Natural killer cell (primary cell): ENCODE data around the gene KRT15. TPM values are rescaled to one million over a fixed set of nuclear protein-coding genes. Genes with fewer than 3 reads are reported as not detected.

ENCODE experiments used
- ATAC-seq, 3 donors: fragments of 150-1000 bp in 2 of 3; fragments of 200-7000 bp in 1 of 3; cut with Tn5 transposase; 1 replicate in 1 of 3; 2 replicates in 2 of 3; pipeline ENCODE4 v1.10.0; 2021; ENCODE audit warnings: mild to moderate bottlenecking in 2 of 3, moderate library complexity in 2 of 3
- DNase-seq, 2 donors: peaks; one replicate each; pipeline versions ENCODE4 v3.0.0 to v3.0.0-alpha.2; 2013 to 2021; ENCODE audit warnings: mixed read lengths in 1 of 2
- H3K27ac ChIP-seq: one replicate; pipeline ENCODE4 v1.5.1; 2013; ENCODE audit warnings: mild to moderate bottlenecking, low read length
- H3K27me3 ChIP-seq: one replicate; pipeline ENCODE4 v1.6.1; 2013; ENCODE audit warnings: low read length; ENCODE audit not compliant: control insufficient read depth, insufficient read depth
- H3K36me3 ChIP-seq: one replicate; pipeline ENCODE4 v1.6.1; 2013; ENCODE audit warnings: low read length; ENCODE audit not compliant: control insufficient read depth, insufficient read depth
- H3K4me1 ChIP-seq: one replicate; pipeline ENCODE4 v1.6.1; 2013; ENCODE audit warnings: low read length; ENCODE audit not compliant: control insufficient read depth, insufficient read depth
- H3K4me3 ChIP-seq: one replicate; pipeline ENCODE4 v1.5.1; 2013; ENCODE audit warnings: low read length
- H3K9me3 ChIP-seq: one replicate; pipeline ENCODE4 v1.6.1; 2013; ENCODE audit warnings: low read length; ENCODE audit not compliant: control insufficient read depth, insufficient read depth
- H3K27ac Mint-ChIP-seq, 2 donors: one replicate each; pipeline ENCODE4 v1.8.0; 2022; ENCODE audit warnings: mild to moderate bottlenecking in 2 of 2, mixed read lengths in 2 of 2, moderate library complexity in 1 of 2
- H3K27me3 Mint-ChIP-seq, 2 donors: one replicate each; pipeline ENCODE4 v1.8.0; 2022; ENCODE audit warnings: low read depth in 2 of 2, mixed read lengths in 2 of 2
- H3K36me3 Mint-ChIP-seq: one replicate; pipeline ENCODE4 v1.8.0; 2022; ENCODE audit warnings: mixed read lengths
- H3K4me1 Mint-ChIP-seq, 2 donors: one replicate each; pipeline ENCODE4 v1.8.0; 2022; ENCODE audit warnings: mixed read lengths in 2 of 2
- H3K4me3 Mint-ChIP-seq: one replicate; pipeline ENCODE4 v1.8.0; 2022; ENCODE audit warnings: mild to moderate bottlenecking, moderate library complexity, mixed read lengths
- H3K9me3 Mint-ChIP-seq, 2 donors: one replicate each; pipeline ENCODE4 v1.8.0; 2022; ENCODE audit warnings: mixed read lengths in 2 of 2
- CTCF ChIP-seq: fragments of 200-600 bp; IDR thresholded peaks from one replicate; pipeline ENCODE4 v1.8.0; 2022; ENCODE audit warnings: antibody characterized with exemption
- WGBS: methylation state at CpG from one replicate; pipeline ENCODE4 v1.1.7; 2013; ENCODE audit warnings: missing lambda C conversion rate; ENCODE audit not compliant: insufficient coverage; 5-methylcytosine and 5-hydroxymethylcytosine counted together
- intact Hi-C: fragments of 100-400 bp; cut with micrococcal nuclease; formaldehyde crosslinking; loops from one replicate; pipeline ENCODE4 v1.14.2; 2022
- total RNA-seq, 4 donors: library from RNA; stranded (reverse); fragments of 120-200 nt in 1 of 4; gene quantifications; one replicate each; pipeline versions ENCODE4 v1.2.3 to v1.2.4, GENCODE V29; 2013 to 2022

KRT15 gene
- total RNA-seq, 3 donors from 2014 or later (not counting 1 experiment from before 2014, with no cell fraction given): not detected

DNA sequence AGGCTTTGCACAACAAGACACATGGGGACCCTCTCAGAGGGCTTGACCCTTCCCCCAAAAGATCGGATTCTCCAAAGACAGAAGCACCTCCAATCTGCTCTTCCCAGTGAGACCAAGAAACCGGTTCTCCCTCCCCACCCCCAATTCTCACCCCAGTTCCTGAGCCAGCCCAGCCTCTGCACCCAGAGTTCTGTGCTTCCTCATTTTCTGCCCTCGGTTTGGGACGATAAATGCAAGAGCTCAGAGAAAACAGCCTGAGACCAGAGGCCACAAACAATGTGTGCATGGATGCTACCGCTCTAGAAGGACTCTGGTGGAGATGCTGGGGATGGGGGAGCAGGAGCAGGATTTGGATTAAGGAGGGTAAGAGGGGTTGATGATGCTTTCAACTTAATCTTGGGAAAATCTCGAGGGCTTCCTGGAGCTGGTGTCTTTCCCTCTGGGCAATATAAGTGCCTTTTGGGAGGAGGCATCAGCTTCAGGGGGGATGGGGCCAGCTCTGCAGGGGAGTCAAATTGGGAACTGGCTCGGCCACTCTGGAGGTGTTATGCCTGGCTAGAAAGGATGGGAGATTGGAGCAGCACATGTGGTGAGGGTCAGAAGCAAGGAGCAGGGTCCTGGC lies 6.0 kb downstream of the KRT15 start:
- H3K27me3 Mint-ChIP-seq: no peaks in the 10 kb centered on the region
- no peak overlapping the region for H3K4me3 Mint-ChIP-seq
- no peaks in the 10 kb centered on the region for H3K4me1 Mint-ChIP-seq
- ATAC-seq: no peak
- Histone ChIP-seq H3K4me3 (no peak overlapping the region), H3K27ac (no peak overlapping the region), H3K27me3 (no peaks in the 10 kb centered on the region), H3K9me3 (no peaks in the 10 kb centered on the region), H3K4me1 (peaks cover 5% of the 10 kb centered on the region), H3K36me3 (no peaks in the 10 kb centered on the region)
- no peaks in the 10 kb centered on the region for H3K36me3 Mint-ChIP-seq
- no peak for DNase-seq
- H3K27ac Mint-ChIP-seq: no peak overlapping the region
- intact Hi-C loops: no loop called here
- no peaks in the 10 kb centered on the region for H3K9me3 Mint-ChIP-seq
- WGBS: 20% methylated on average over 7 of the region's 7 CpGs
- TF ChIP-seq CTCF: no peak

DNA sequence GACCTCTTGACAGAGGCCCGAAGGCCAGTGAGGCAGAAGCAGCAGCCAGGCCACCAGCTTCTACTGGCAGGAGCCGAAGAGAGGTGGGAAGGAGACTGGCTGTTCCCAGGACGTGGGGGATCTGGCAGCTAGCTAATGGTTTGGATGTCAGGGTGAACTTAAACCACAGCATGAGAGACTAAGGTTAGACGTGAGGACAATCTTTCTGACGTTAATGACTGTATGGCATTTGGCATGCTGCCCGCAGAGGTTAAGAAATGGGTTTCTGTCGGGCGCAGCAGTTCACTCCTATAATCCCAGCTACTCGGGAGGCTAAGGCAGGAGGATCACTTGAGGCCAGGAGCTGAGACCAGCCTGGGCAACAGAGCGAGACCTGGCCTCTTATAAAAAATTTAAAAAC lies 7.0 kb downstream of the KRT15 start:
- ATAC-seq: no peak
- WGBS: 88% methylated on average over 10 of the region's 10 CpGs
- Histone ChIP-seq H3K9me3 (no peaks in the 10 kb centered on the region), H3K36me3 (no peaks in the 10 kb centered on the region), H3K27me3 (no peaks in the 10 kb centered on the region), H3K27ac (no peak overlapping the region), H3K4me1 (peaks cover 5% of the 10 kb centered on the region), H3K4me3 (no peak overlapping the region)
- TF ChIP-seq CTCF: no peak
- H3K9me3 Mint-ChIP-seq: no peaks in the 10 kb centered on the region
- no peaks in the 10 kb centered on the region for H3K4me1 Mint-ChIP-seq
- DNase-seq: no peak
- no peaks in the 10 kb centered on the region for H3K27me3 Mint-ChIP-seq
- H3K27ac Mint-ChIP-seq: no peak overlapping the region
- H3K36me3 Mint-ChIP-seq: no peaks in the 10 kb centered on the region
- intact Hi-C loops: no loop called here
- no peak overlapping the region for H3K4me3 Mint-ChIP-seq

GRCh38 chr17:41511116-41511515 lies 7.6 kb downstream of the KRT15 start:
- H3K27ac ChIP-seq: no peak overlapping the region
- no peak for TF ChIP-seq CTCF
- H3K36me3 ChIP-seq: no peaks in the 10 kb centered on the region
- H3K4me1 ChIP-seq: peaks cover 5% of the 10 kb centered on the region
- DNase-seq (no peak), ATAC-seq (no peak)
- Mint-ChIP-seq H3K36me3 (no peaks in the 10 kb centered on the region), H3K4me3 (no peak overlapping the region), H3K27me3 (no peaks in the 10 kb centered on the region), H3K9me3 (no peaks in the 10 kb centered on the region), H3K27ac (no peak overlapping the region), H3K4me1 (no peaks in the 10 kb centered on the region)
- intact Hi-C loops: no loop called here
- H3K27me3 ChIP-seq: no peaks in the 10 kb centered on the region
- H3K4me3 ChIP-seq: no peak overlapping the region
- WGBS: 94% methylated on average over 4 of the region's 4 CpGs
- H3K9me3 ChIP-seq: no peaks in the 10 kb centered on the region
